Adrenal gland (tissue), 12 donors: ENCODE measurements around the gene NDUFV2. TPM values are rescaled to one million over a fixed set of nuclear protein-coding genes. Genes with fewer than 3 reads are reported as not detected.
A peak's percentile ranks its signal among the peaks of the same experiment; 100 is the strongest.

Experiments used
- DNase-seq, 7 donors: peaks; one replicate each; pipeline ENCODE4 v3.0.0-alpha.2; 2019 to 2020
- H3K27ac ChIP-seq, 5 donors: fragments of 200-600 bp; sonication (generic) in 4 of 5; 1 replicate in 3 of 5; 2 replicates in 2 of 5; pipeline versions ENCODE4 v1.5.1 to v1.8.0; 2016 to 2020; ENCODE audit warnings: mild to moderate bottlenecking in 1 of 5
- H3K27me3 ChIP-seq: fragments of 200-600 bp; 2 replicates; pipeline ENCODE4 v1.8.0; 2021
- H3K36me3 ChIP-seq, 2 donors: fragments of 200-600 bp; replicated peaks in 1 of 2; 1 replicate in 1 of 2; 2 replicates in 1 of 2; pipeline versions ENCODE4 v1.5.1 to v1.8.0; 2018 to 2022
- H3K4me1 ChIP-seq, 2 donors: fragments of 200-600 bp; replicated peaks in 1 of 2; 1 replicate in 1 of 2; 2 replicates in 1 of 2; pipeline versions ENCODE4 v1.5.1 to v1.8.0; 2018 to 2021
- H3K4me3 ChIP-seq, 4 donors: fragments of 200-600 bp; sonication (generic) in 3 of 4; one replicate each; pipeline ENCODE4 v1.5.1; 2016 to 2018
- H3K9me3 ChIP-seq, 3 donors: fragments of 200-600 bp; sonication (generic) in 1 of 3; replicated peaks in 1 of 3; 1 replicate in 2 of 3; 2 replicates in 1 of 3; pipeline versions ENCODE4 v1.5.1 to v1.8.0; 2016 to 2021
- POLR2A ChIP-seq, 2 donors: fragments of 450-650 bp; IDR thresholded peaks; one replicate each; pipeline ENCODE4 v1.6.1; 2017; ENCODE audit warnings: antibody characterized with exemption in 2 of 2, mild to moderate bottlenecking in 2 of 2, moderate library complexity in 1 of 2
- WGBS, 4 donors: extraction: QIAGEN DNeasy Blood & Tissue Kit in 2 of 4; methylation state at CpG; one replicate each; pipeline versions ENCODE4 v1.1.5 to v1.1.7; 2013 to 2017; 5-methylcytosine and 5-hydroxymethylcytosine counted together
- intact Hi-C, 2 donors: fragments of 100-400 bp; cut with DNase I; formaldehyde crosslinking; loops; one replicate each; pipeline versions ENCODE4 v1.14.1 to v1.15.0; 2022 to 2023
- polyA plus RNA-seq, 3 donors: library from polyadenylated mRNA; stranded (reverse); fragments of 200-250 nt in 2 of 3; fragments of 350-450 nt in 1 of 3; fragmentation: Illumina TruSeq in 1 of 3; extraction: RNeasy Lipid Tissue Mini Kit (QIAGEN cat#74804) in 1 of 3; gene quantifications; one replicate each; pipeline ENCODE4 v1.2.3, GENCODE V29; 2013 to 2014
- total RNA-seq, 9 donors: library from RNA; depleted of rRNA in 4 of 9; stranded (reverse); fragments of >200 nt in 4 of 9; fragments of 120-200 nt in 1 of 9; fragmentation: NEBNext Ultra II Directional in 1 of 9; extraction: Animal tissue kit (Norgen Biotek cat#: 25700) in 1 of 9; gene quantifications; one replicate each; pipeline versions ENCODE4 v1.1.0 to v1.2.4, GENCODE V29; 2013 to 2023
- TF ChIP-seq, protein P1 (sequence below), 6 experiments: fragments of 450-650 bp in 4 of 6; fragments of 200-600 bp in 2 of 6; sonication (generic) in 1 of 6; IDR thresholded peaks; 1 replicate in 5 of 6; 2 replicates in 1 of 6; pipeline versions ENCODE4 v1.5.1 to v1.8.0; 2016 to 2021; ENCODE audit warnings: antibody characterized with exemption in 6 of 6, mild to moderate bottlenecking in 2 of 6, moderate library complexity in 1 of 6
- donor health status: healthy with polysubstance abuse.
- donor health status: Bipolar disorder and iron deficiency.
- donor health status: DM: yes; HTN: yes; CAD: no.
- donor health status: DM: no; HTN: no; CAD: no.
- donor health status: DM: no; HTN: no; CAD: no.
- donor health status: DM: yes; HTN: yes; CAD: no.

The NDUFV2 gene
- total and polyA plus RNA-seq, 12 donors: 130 to 569 (median 219) TPM

DNA sequence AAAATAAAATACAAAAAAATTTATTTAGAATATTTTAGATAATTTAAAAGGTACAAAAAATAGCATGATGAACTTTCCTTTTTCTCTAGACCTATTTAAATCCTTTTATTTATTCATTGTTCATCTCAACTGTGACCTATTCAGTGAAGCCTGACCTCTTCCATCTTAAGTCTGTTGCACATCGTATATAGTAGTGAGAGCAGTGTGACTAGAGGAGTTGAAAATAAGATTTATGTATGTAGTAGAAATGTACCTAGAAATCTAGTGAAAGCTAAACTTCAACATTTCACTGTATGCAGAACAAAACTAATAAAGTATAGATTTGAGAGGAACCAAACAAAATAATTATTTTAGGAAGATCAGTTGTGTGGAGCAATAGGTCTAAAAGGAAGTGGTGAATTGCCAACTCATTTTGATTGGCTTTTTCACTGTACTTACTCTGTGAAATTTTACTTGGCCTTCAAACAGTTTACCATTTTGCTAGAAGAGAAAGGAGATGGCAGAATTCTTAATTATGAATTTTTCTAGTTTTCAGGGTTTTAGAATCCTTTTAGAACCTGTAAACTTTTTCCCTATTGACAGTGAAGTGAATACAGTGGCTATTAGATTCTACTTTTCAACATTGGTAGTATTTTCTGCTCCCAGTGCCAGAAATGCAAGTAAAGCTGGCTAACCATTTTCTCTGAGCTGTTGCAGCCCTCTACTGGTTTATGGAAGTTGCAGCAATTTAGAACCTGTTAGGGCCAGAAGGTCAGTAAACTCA is 45.1 kb downstream of the NDUFV2 start:
- H3K27ac ChIP-seq: peak overlapping the region in 2 of 5 donors; percentile 6 to 61
- no peaks in the 10 kb centered on the region for H3K27me3 ChIP-seq
- intact Hi-C loops: loop anchor here in 1 of 2 donors (5.0 kb wide), 1 partner anchor 75 kb away; no protein-coding TSS in a partner anchor
- no peaks in the 10 kb centered on the region for H3K36me3 ChIP-seq
- 3 to 21% (median 16%) methylated on average over 1 of the region's 1 CpG for WGBS, 4 donors
- no peaks in the 10 kb centered on the region for H3K9me3 ChIP-seq
- no peak overlapping the region for H3K4me3 ChIP-seq
- TF ChIP-seq, protein P1, sequence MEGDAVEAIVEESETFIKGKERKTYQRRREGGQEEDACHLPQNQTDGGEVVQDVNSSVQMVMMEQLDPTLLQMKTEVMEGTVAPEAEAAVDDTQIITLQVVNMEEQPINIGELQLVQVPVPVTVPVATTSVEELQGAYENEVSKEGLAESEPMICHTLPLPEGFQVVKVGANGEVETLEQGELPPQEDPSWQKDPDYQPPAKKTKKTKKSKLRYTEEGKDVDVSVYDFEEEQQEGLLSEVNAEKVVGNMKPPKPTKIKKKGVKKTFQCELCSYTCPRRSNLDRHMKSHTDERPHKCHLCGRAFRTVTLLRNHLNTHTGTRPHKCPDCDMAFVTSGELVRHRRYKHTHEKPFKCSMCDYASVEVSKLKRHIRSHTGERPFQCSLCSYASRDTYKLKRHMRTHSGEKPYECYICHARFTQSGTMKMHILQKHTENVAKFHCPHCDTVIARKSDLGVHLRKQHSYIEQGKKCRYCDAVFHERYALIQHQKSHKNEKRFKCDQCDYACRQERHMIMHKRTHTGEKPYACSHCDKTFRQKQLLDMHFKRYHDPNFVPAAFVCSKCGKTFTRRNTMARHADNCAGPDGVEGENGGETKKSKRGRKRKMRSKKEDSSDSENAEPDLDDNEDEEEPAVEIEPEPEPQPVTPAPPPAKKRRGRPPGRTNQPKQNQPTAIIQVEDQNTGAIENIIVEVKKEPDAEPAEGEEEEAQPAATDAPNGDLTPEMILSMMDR (IDR thresholded peaks at IDR 0.05): peak; percentile 59 to 83 (median 79)
- no peak for TF ChIP-seq POLR2A (IDR thresholded peaks at IDR 0.05)
- peak in 6 of 7 donors; percentile 31 to 76 (median 52) for DNase-seq
- peaks cover 0 to 76% of the 10 kb centered on the region in 2 donors for H3K4me1 ChIP-seq

GRCh38 chr18:9148203-9148552 is 45.7 kb downstream of the NDUFV2 start:
- Histone ChIP-seq H3K27ac (peak overlapping the region in 1 of 5 donors; percentile 61), H3K4me1 (peaks cover 0 to 77% of the 10 kb centered on the region in 2 donors), H3K4me3 (no peak overlapping the region), H3K9me3 (no peaks in the 10 kb centered on the region), H3K27me3 (no peaks in the 10 kb centered on the region), H3K36me3 (no peaks in the 10 kb centered on the region)
- intact Hi-C loops: loop anchor here in 1 of 2 donors (5.0 kb wide), 1 partner anchor 76 kb away; no protein-coding TSS in a partner anchor
- no peak for DNase-seq
- WGBS, 4 donors: 12 to 45% (median 34%) methylated on average over 1 of the region's 1 CpG
- TF ChIP-seq, protein P1 (IDR thresholded peaks at IDR 0.05): no peak
- no peak for TF ChIP-seq POLR2A (IDR thresholded peaks at IDR 0.05)

- no peaks in the 10 kb centered on the region for H3K36me3 ChIP-seq
- 67 to 86% (median 83%) methylated on average over 5 of the region's 5 CpGs for WGBS, 4 donors
- no peak for DNase-seq
- H3K4me1 ChIP-seq: peaks cover 0 to 68% of the 10 kb centered on the region in 2 donors
- H3K9me3 ChIP-seq: no peaks in the 10 kb centered on the region
- H3K4me3 ChIP-seq: no peak overlapping the region
- H3K27ac ChIP-seq: no peak overlapping the region
- intact Hi-C loops: no loop called here
- H3K27me3 ChIP-seq: no peaks in the 10 kb centered on the region
- TF ChIP-seq, protein P1 (IDR thresholded peaks at IDR 0.05): no peak
Measured at GRCh38 chr18:9150121-9150520, 47.6 kb downstream of the NDUFV2 start.

DNA sequence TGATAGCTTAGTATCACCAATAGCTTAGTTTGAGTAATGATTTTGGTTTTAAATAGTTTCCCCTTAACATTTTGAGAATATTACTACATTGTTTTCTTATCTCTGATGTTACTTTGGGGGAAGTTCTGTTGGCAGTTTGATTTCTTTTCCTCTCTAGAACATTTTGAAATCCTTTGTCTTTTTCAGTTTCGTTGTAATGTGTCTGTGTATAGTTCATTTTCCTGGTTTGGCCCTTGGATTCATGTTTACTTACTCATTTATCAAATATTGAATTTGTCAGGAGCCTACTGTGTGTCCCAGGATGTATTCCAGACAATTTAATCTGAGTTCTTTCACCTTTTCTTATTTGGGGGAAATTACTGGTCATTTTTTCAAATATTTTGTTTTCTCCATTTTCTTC is 50.8 kb downstream of the NDUFV2 start:
- no peaks in the 10 kb centered on the region for H3K9me3 ChIP-seq
- no peaks in the 10 kb centered on the region for H3K36me3 ChIP-seq
- no peak overlapping the region for H3K27ac ChIP-seq
- intact Hi-C loops: no loop called here
- peaks cover 0 to 42% of the 10 kb centered on the region in 2 donors for H3K4me1 ChIP-seq
- H3K27me3 ChIP-seq: no peaks in the 10 kb centered on the region
- no peak for DNase-seq
- no peak overlapping the region for H3K4me3 ChIP-seq
- WGBS, 4 donors: 39 to 56% (median 53%) methylated on average over 1 of the region's 1 CpG
- TF ChIP-seq, protein P1 (IDR thresholded peaks at IDR 0.05): no peak
- TF ChIP-seq POLR2A (IDR thresholded peaks at IDR 0.05): no peak
